ENCODE measurements around the gene ZCCHC12. TPM values are rescaled to one million over a fixed set of nuclear protein-coding genes. Genes with fewer than 3 reads are reported as not detected.
"Not testable (repeated sequence)": the region's sequence is repeated elsewhere in the genome, so short reads cannot be mapped to it uniquely, and the experiment has no call there.

The ZCCHC12 gene
- 1 to 10 TPM; 1.2 to 1.3 TPM for total RNA-seq

DNA sequence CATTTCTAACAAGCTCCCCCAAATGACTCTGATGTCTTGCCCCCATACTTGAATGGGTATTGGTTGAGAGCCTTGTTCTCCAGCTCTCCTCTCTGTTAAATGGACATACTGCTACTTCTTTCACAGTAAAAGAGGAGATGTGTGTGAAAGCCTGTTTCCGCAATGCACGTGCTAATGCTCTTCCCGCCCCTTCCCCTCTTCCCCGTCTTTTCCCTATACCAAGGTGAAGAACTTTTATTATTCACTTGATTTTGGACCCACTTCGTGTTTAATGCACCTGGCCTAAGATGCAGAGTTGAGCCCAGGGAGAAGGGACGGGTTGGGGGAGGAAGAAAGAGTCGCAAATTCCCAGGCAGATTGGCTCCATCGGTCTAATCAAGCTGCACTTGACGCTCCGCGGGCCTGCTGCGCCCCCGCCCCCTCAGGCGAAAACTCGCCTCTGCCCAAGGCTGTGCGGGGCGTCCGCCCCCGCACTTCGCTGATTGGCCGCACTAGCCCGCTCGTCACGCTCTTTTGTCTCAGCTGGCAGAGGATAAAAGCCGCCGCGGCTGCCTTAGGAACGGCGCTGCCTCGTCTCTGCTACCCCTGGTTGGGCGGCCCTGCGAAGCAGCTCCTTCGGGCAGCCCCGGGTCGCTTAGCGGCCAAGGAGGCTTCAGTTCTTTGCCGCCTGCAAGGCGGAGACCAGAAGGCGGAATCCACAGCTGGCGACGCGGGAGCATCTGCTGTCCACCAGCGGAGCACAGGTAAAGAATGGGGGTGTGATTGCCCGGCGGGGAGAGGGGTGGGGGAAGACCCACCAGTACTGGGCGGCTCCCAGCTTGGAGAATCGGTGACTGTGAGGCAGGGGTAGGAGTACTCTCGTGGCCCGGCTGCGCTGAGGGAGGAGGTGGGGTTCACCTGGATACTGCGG is at the start of gene ZCCHC12:
Gene ZCCHC12 (plus strand): TSS at position 562 of the 910 bp plus-strand sequence. CDS start 1,421 bp downstream, outside the sequence.
- POLR2A ChIA-PET, result interaction anchor here (0.7 kb wide), 1 partner anchor 39 kb away, joined by 3 read pairs; no protein-coding TSS in a partner anchor

DNA sequence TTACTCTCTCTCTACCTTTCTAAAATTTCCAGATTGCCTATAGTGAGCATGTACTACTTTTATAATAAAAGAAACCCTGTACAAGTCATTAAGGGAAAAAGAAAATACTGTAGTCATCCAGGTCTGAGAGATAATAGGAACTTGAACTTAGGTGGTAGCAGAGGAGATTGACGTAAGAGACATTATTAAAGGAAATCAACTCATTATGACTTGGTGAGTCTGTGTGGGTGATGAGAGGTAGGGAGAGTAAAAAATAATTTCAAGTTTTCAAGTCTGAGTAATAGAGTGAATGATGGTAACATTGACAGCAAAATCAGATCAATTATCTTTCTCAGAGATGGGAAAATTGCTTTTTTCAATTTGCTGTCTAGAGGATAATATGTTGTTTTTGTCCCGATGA is 44.0 kb upstream of the ZCCHC12 start:
- H3K36me3 Mint-ChIP-seq (ENCODE audit: low read depth), result no peaks in the 10 kb centered on the region
- no peak overlapping the region for H3K4me3 Mint-ChIP-seq
- H3K9me3 Mint-ChIP-seq (ENCODE audit: low read depth), result no peaks in the 10 kb centered on the region
- peaks cover 8% of the 10 kb centered on the region for H3K27me3 Mint-ChIP-seq
- ATAC-seq (peak; percentile 44), DNase-seq (no peak)
- H3K27ac Mint-ChIP-seq, result no peak overlapping the region
- POLR2A ChIA-PET, result no interaction called here
- CTCF ChIA-PET, result no interaction called here
- H3K4me1 Mint-ChIP-seq, result no peaks in the 10 kb centered on the region
- intact Hi-C loops (cut with DNase I, micrococcal nuclease), result no loop called here

More for the DNA sequence above, at the start of gene ZCCHC12:
- DNase-seq, result peak; percentile 57
- Mint-ChIP-seq H3K9me3 (ENCODE audit: low read depth) (no peaks in the 10 kb centered on the region), H3K4me3 (peak within 1 kb of the TSS; percentile 51), H3K27me3 (peaks cover 32% of the 10 kb centered on the region), H3K27ac (no peak within 1 kb of the TSS), H3K4me1 (peaks cover 22% of the 10 kb centered on the region), H3K36me3 (ENCODE audit: low read depth) (peaks cover 3% of the 10 kb centered on the region)
- ATAC-seq, result peak; percentile 78
- CTCF ChIA-PET, result interaction anchor here (0.7 to 0.8 kb wide), 2 partner anchors 12 to 646 kb away, joined by 3 read pairs; no protein-coding TSS in a partner anchor
- intact Hi-C loops (cut with DNase I, micrococcal nuclease), result no loop called here

DNA sequence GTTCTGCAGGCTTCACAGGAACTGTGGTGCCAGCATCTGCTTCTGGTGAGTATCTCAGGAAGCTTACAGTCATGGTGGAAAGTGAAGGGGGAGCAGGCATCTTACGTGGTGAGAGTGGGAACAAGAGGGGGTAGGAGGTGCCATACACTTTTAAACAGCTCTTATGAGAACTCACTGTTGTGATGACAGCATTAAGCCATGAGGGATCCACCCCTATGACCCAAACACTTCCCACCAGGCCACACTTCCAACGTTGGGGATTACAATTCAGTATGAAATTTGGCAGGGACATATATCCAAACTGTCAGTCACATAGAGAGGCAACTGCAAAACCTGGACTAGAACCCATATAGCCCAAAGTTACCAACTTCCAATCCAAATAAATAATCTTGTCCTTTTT is 43.1 kb upstream of the ZCCHC12 start:
- Mint-ChIP-seq H3K4me3 (no peak overlapping the region), H3K27me3 (peaks cover 4% of the 10 kb centered on the region), H3K36me3 (ENCODE audit: low read depth) (no peaks in the 10 kb centered on the region), H3K9me3 (ENCODE audit: low read depth) (no peaks in the 10 kb centered on the region), H3K27ac (no peak overlapping the region), H3K4me1 (no peaks in the 10 kb centered on the region)
- intact Hi-C loops (cut with DNase I, micrococcal nuclease), result no loop called here
- no peak for DNase-seq
- POLR2A ChIA-PET, result no interaction called here
- no peak for ATAC-seq
- CTCF ChIA-PET, result interaction anchor here (1.5 kb wide), 1 partner anchor 19 kb away, joined by 5 read pairs; no protein-coding TSS in a partner anchor

DNA sequence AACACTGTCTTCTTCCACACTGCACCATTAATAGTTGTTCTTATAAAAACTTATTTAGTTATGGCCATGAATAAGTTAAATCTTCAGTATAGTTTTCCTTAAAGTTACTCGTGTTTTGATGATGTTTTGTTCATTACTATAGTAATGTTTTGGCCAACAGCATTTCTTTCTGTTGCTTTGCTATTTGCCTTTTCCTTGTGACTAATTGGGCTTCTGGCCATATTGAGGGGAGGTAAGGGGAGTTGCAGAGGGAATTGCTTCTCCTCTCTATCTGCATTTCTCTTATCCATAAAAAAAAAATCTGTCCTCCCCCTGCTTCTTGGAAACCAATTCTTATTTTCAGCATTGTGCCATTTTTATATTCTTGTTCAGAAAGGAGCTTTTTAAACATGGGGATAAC is 42.7 kb upstream of the ZCCHC12 start:
- H3K27ac Mint-ChIP-seq, result no peak overlapping the region
- ATAC-seq (no peak), DNase-seq (no peak)
- H3K27me3 Mint-ChIP-seq, result peaks cover 4% of the 10 kb centered on the region
- no peak overlapping the region for H3K4me3 Mint-ChIP-seq
- H3K4me1 Mint-ChIP-seq, result no peaks in the 10 kb centered on the region
- CTCF ChIA-PET, result interaction anchor here (1.5 kb wide), 1 partner anchor 19 kb away, joined by 5 read pairs; no protein-coding TSS in a partner anchor
- H3K9me3 Mint-ChIP-seq (ENCODE audit: low read depth), result no peaks in the 10 kb centered on the region
- H3K36me3 Mint-ChIP-seq (ENCODE audit: low read depth), result no peaks in the 10 kb centered on the region
- POLR2A ChIA-PET, result no interaction called here
- intact Hi-C loops (cut with DNase I, micrococcal nuclease), result no loop called here

DNA sequence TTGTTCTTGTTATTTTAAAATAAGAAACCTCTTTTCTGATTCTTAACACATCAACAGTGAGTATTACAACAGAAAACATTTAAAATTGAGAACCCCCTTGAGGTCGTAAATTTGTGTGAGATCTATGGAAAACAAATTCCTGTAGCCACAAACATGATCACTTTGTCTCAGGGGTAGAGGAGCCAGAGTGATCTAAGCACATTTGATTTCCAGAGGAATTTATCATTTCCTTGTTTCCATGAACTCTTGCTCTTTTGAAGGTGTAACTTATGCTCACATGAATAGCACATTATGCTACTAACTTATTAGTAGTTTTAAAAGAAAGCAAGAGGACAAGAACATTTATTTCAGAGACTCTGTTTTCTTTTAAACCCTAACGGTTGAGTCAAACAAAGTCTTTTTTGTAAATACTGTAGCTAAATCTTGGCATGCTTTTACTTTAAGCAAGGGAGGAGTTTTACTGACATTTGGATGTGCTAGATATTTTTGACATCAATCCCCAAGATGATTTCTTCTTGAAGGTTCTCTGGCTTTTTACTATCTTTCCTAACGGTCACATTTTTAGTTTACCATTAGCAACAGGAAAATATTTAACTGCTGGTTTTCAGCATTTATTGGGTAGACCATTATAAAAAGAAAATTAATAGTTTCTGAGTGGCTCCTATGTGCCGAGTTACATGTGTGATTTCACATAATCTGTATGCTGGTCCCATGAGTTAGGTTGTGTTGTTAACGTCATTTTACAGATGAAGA is 27.9 kb upstream of the ZCCHC12 start:
- POLR2A ChIA-PET, result no interaction called here
- no peak for ATAC-seq
- Mint-ChIP-seq H3K4me3 (no peak overlapping the region), H3K4me1 (no peaks in the 10 kb centered on the region), H3K9me3 (ENCODE audit: low read depth) (no peaks in the 10 kb centered on the region), H3K27me3 (peaks cover 10% of the 10 kb centered on the region), H3K36me3 (ENCODE audit: low read depth) (no peaks in the 10 kb centered on the region), H3K27ac (no peak overlapping the region)
- no peak for DNase-seq
- intact Hi-C loops (cut with DNase I, micrococcal nuclease), result no loop called here
- CTCF ChIA-PET, result no interaction called here

DNA sequence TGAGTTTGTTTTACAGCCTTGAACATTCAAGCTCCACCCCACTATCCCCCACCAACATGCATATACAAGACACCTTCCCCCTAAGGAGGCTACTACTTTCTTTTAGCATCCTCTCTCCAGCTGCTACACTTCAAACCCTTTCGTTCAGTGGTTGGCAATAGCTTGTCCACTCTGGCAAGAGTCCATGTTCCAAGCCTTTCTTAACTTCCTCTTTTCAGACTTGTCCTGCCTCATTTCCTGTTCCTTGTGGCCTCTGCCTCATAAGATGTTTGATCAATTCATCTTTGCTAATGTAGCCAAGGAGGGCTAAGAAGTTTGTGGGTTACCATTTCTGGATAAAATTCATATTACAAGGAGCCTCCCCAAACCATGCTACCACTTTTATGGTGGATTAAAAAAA is 20.8 kb upstream of the ZCCHC12 start:
- no peaks in the 10 kb centered on the region for H3K27me3 Mint-ChIP-seq
- ChIA-PET POLR2A (no interaction called here), CTCF (interaction anchor here (1.1 kb wide), 1 partner anchor 8 kb away, joined by 3 read pairs; no protein-coding TSS in a partner anchor)
- H3K9me3 Mint-ChIP-seq (ENCODE audit: low read depth), result no peaks in the 10 kb centered on the region
- no peak overlapping the region for H3K27ac Mint-ChIP-seq
- DNase-seq (no peak), ATAC-seq (no peak)
- intact Hi-C loops (cut with DNase I, micrococcal nuclease), result loop anchor here in 1 of 2 experiments (10.0 kb wide), 1 partner anchor 168 kb away; no protein-coding TSS in a partner anchor
- H3K4me1 Mint-ChIP-seq, result no peaks in the 10 kb centered on the region
- H3K4me3 Mint-ChIP-seq, result no peak overlapping the region
- H3K36me3 Mint-ChIP-seq (ENCODE audit: low read depth), result no peaks in the 10 kb centered on the region

DNA sequence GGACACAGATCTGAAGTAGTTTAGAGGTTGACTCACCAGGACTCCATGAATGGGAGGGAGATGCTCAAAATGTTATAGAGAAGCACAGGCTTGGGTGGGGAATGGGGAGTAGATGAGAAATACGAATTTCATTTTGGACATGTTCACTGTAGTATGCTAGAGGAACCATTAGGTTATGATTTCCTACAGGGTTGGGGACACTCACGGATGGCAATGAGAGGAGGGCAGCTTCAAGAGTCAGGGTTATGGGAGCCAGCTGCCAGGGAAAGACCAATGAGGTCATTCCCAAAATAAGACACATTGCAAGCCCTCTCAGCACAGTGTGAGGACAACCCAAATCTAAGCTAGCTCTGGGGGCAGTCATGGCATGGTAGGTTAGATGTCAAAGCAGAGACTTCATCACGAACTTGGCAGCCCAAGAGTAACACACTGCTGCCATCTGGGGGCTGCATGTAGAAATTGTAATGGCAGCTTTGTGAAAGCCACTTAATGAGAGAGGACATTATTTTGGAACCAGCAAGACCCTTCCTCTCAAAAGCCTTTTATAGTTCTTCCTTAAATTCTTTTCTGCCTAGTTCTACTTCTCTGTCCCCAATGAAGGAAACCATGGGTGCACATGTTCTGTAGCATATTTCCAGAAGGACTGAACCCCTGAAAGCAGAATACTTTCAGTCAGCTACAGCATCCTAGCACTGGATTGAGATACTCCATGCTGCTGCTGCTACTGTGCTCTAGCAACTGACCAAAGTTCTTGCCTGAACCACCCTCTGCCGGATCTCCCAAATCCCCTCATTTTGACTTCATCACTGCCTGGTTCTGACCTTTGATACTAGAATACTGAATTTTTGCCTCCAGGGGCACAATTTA is 16.2 kb upstream of the ZCCHC12 start:
- DNase-seq (peak; percentile 61), ATAC-seq (no peak)
- no peak overlapping the region for H3K27ac Mint-ChIP-seq
- ChIA-PET POLR2A (no interaction called here), CTCF (interaction anchor here (0.6 to 1.3 kb wide), 10 partner anchors 12 to 1710 kb away, joined by 3 to 9 read pairs (median 3); no protein-coding TSS in a partner anchor)
- intact Hi-C loops (cut with DNase I, micrococcal nuclease), result loop anchor here (1.0 to 10.0 kb wide), 7 partner anchors 45 to 348 kb away; no protein-coding TSS in a partner anchor
- no peaks in the 10 kb centered on the region for H3K9me3 Mint-ChIP-seq (ENCODE audit: low read depth)
- no peaks in the 10 kb centered on the region for H3K36me3 Mint-ChIP-seq (ENCODE audit: low read depth)
- no peaks in the 10 kb centered on the region for H3K4me1 Mint-ChIP-seq
- no peak overlapping the region for H3K4me3 Mint-ChIP-seq
- H3K27me3 Mint-ChIP-seq, result no peaks in the 10 kb centered on the region

DNA sequence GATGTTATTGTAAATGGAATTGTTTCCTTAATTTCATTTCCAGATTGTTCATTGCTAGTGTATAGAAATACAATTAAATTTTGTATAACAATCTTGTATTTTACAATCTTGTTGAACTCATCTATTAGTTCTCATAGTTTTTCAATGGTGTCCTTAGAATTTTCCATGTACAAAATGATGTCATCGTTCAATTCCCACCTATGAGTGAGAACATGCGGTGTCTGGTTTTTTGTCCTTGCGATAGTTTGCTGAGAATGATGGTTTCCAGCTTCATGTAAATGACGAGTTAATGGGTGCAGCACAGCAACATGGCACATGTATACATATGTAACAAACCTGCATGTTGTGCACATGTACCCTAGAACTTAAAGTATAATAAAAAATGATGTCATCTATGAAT is 6.4 kb upstream of the ZCCHC12 start:
- POLR2A ChIA-PET; H3K4me1 Mint-ChIP-seq; H3K27ac Mint-ChIP-seq; H3K4me3 Mint-ChIP-seq; H3K9me3 Mint-ChIP-seq (ENCODE audit: low read depth); DNase-seq; H3K27me3 Mint-ChIP-seq; ATAC-seq; H3K36me3 Mint-ChIP-seq (ENCODE audit: low read depth); intact Hi-C loops (cut with DNase I, micrococcal nuclease); CTCF ChIA-PET: not testable (repeated sequence)

DNA sequence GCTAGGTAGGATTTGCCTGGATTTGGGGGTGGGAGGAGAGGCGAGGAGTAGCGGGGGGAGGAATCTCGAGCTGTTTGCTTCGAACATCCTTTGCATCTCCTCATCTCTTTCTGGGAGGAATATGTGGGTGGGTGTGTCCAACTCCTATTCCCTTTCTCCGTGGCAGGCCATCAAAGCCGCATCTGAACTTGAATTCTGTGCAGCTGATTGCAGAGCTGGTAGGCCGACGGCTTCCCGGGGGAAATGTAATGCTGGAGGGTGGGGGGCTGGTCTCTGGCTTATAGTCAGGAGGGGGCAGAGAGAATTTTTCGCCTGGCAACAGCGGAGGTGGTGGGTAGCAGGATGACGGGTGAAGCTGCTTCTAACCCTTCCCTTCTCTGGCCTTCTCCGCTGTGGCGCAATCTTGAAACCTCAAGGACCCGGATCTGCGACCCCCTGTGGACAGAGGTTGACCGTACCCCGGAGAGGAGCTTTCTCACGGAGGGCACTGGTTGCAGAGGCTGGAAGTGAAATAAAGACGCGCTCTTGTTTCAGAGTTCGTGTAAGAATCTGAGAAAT is 628 bp downstream of the ZCCHC12 start:
- ChIA-PET POLR2A (no interaction called here), CTCF (interaction anchor here (0.7 to 1.0 kb wide), 3 partner anchors 12 to 645 kb away, joined by 3 read pairs; no protein-coding TSS in a partner anchor)
- Mint-ChIP-seq H3K9me3 (ENCODE audit: low read depth) (no peaks in the 10 kb centered on the region), H3K27ac (no peak overlapping the region), H3K4me3 (no peak overlapping the region), H3K36me3 (ENCODE audit: low read depth) (peaks cover 3% of the 10 kb centered on the region), H3K4me1 (peaks cover 26% of the 10 kb centered on the region), H3K27me3 (peaks cover 34% of the 10 kb centered on the region)
- intact Hi-C loops (cut with DNase I, micrococcal nuclease), result no loop called here
- no peak for DNase-seq
- ATAC-seq, result no peak

DNA sequence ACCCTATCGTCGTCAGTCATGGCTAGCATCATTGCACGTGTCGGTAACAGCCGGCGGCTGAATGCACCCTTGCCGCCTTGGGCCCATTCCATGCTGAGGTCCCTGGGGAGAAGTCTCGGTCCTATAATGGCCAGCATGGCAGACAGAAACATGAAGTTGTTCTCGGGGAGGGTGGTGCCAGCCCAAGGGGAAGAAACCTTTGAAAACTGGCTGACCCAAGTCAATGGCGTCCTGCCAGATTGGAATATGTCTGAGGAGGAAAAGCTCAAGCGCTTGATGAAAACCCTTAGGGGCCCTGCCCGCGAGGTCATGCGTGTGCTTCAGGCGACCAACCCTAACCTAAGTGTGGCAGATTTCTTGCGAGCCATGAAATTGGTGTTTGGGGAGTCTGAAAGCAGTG is 1.6 kb downstream of the ZCCHC12 start:
- H3K27ac Mint-ChIP-seq, result no peak overlapping the region
- no peak for DNase-seq

More for the DNA sequence above, 1.6 kb downstream of the ZCCHC12 start:
- Mint-ChIP-seq H3K9me3 (ENCODE audit: low read depth) (no peaks in the 10 kb centered on the region), H3K4me3 (no peak overlapping the region), H3K27me3 (peaks cover 37% of the 10 kb centered on the region), H3K36me3 (ENCODE audit: low read depth) (peaks cover 3% of the 10 kb centered on the region), H3K4me1 (peaks cover 29% of the 10 kb centered on the region)
- ChIA-PET POLR2A (no interaction called here), CTCF (interaction anchor here (1.0 kb wide), 1 partner anchor 14 kb away, joined by 3 read pairs; no protein-coding TSS in a partner anchor)
- intact Hi-C loops (cut with DNase I, micrococcal nuclease), result no loop called here
- ATAC-seq, result no peak
